ENCODE data around the gene JUNB.

DNA sequence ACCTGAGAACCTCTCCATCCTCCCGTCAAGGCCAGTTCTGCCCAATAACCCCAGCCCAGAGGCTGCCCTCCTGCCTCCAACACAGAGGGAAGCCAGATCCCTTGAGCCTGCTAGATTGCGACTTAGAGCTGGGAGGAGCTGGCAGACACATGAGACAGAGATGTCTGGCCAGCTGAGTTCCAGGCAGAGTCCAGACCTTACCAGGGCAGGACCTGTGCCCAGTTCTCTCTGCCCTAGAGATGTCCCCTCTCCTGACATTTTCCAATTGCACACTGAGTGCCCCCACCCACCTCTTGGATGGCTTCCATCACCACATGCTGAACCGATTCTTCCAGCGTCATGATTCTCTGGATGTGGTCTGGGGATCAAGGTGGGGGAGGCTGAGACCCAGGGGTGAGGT lies 19.0 kb upstream of the JUNB start:
- TF ChIP-seq ZNF396 (CRISPR knock-in tag; IDR thresholded peaks at IDR 0.05; ENCODE audit: borderline replicate concordance), result no peak
- TF ChIP-seq ZNF232 (CRISPR knock-in tag; IDR thresholded peaks at IDR 0.05), result no peak
- no peak for TF ChIP-seq USF2 (CRISPR knock-in tag; IDR thresholded peaks at IDR 0.05)
- TF ChIP-seq, protein P1, sequence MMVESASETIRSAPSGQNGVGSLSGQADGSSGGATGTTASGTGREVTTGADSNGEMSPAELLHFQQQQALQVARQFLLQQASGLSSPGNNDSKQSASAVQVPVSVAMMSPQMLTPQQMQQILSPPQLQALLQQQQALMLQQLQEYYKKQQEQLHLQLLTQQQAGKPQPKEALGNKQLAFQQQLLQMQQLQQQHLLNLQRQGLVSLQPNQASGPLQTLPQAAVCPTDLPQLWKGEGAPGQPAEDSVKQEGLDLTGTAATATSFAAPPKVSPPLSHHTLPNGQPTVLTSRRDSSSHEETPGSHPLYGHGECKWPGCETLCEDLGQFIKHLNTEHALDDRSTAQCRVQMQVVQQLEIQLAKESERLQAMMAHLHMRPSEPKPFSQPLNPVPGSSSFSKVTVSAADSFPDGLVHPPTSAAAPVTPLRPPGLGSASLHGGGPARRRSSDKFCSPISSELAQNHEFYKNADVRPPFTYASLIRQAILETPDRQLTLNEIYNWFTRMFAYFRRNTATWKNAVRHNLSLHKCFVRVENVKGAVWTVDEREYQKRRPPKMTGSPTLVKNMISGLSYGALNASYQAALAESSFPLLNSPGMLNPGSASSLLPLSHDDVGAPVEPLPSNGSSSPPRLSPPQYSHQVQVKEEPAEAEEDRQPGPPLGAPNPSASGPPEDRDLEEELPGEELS (CRISPR knock-in tag; IDR thresholded peaks at IDR 0.05), result no peak
- TF ChIP-seq, protein P2, sequence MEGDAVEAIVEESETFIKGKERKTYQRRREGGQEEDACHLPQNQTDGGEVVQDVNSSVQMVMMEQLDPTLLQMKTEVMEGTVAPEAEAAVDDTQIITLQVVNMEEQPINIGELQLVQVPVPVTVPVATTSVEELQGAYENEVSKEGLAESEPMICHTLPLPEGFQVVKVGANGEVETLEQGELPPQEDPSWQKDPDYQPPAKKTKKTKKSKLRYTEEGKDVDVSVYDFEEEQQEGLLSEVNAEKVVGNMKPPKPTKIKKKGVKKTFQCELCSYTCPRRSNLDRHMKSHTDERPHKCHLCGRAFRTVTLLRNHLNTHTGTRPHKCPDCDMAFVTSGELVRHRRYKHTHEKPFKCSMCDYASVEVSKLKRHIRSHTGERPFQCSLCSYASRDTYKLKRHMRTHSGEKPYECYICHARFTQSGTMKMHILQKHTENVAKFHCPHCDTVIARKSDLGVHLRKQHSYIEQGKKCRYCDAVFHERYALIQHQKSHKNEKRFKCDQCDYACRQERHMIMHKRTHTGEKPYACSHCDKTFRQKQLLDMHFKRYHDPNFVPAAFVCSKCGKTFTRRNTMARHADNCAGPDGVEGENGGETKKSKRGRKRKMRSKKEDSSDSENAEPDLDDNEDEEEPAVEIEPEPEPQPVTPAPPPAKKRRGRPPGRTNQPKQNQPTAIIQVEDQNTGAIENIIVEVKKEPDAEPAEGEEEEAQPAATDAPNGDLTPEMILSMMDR (IDR thresholded peaks at IDR 0.05), result no peak
- no peak for TF ChIP-seq ZNF138 (CRISPR knock-in tag; conservative IDR thresholded peaks at IDR 0.05)
- TF ChIP-seq ESRRA (CRISPR knock-in tag; IDR thresholded peaks at IDR 0.05; ENCODE audit: borderline replicate concordance), result no peak
- TF ChIP-seq SP1 (CRISPR knock-in tag; conservative IDR thresholded peaks at IDR 0.05), result no peak
- TF ChIP-seq, protein P3, sequence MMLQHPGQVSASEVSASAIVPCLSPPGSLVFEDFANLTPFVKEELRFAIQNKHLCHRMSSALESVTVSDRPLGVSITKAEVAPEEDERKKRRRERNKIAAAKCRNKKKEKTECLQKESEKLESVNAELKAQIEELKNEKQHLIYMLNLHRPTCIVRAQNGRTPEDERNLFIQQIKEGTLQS (CRISPR knock-in tag; conservative IDR thresholded peaks at IDR 0.05), result no peak

All from WTC11 (cell line).